Motor neuron (in vitro differentiated cells): ENCODE measurements around the gene SNPH. TPM values are rescaled to one million over a fixed set of nuclear protein-coding genes. Genes with fewer than 3 reads are reported as not detected.

Experiments
- ATAC-seq, 8 experiments: fragments of 200-7000 bp; cut with Tn5 transposase; replicated peaks in 6 of 8; 2 replicates each; pipeline ENCODE4 v1.8.0; 2021; ENCODE audit warnings: mild to moderate bottlenecking in 8 of 8, moderate library complexity in 8 of 8
- H3K27ac ChIP-seq, 2 donors: fragments of 250-450 bp; sonication (Bioruptor Pico); 2 replicates each; pipeline ENCODE4 v1.9.0; 2021; ENCODE audit warnings: antibody characterized with exemption in 2 of 2, mild to moderate bottlenecking in 2 of 2, moderate library complexity in 1 of 2
- H3K4me1 ChIP-seq, 2 donors: fragments of 250-450 bp; sonication (Bioruptor Pico); replicated peaks in 1 of 2; 2 replicates each; pipeline ENCODE4 v1.6.1; 2021; ENCODE audit warnings: antibody characterized with exemption in 2 of 2, mild to moderate bottlenecking in 2 of 2, moderate library complexity in 1 of 2
- H3K4me3 ChIP-seq, 5 donors: fragments of 250-450 bp; sonication (Bioruptor Pico); 2 replicates each; pipeline ENCODE4 v1.9.0; 2021; ENCODE audit warnings: antibody characterized with exemption in 5 of 5, mild to moderate bottlenecking in 5 of 5, moderate library complexity in 4 of 5
- WGBS, 10 experiments: fragments of 450-650 bp; shearing (Covaris generic); methylation state at CpG; one replicate each; pipeline ENCODE4 v1.0.0; 2022; 5-methylcytosine and 5-hydroxymethylcytosine counted together
- in situ Hi-C, 9 experiments: fragments of 400-800 bp; cut with MboI; loops; one replicate each; pipeline ENCODE4 v1.15.0; 2021; ENCODE audit warnings: low sequenced_read_pairs in 9 of 9, low pct_unique_long_range_greater_than_20kb in 2 of 9; ENCODE audit not compliant: unreplicated experiment in 9 of 9
- total RNA-seq, 8 experiments: library from RNA; unstranded; fragments of 300-600 nt; gene quantifications; 2 replicates each; pipeline versions ENCODE4 v1.2.3 to v1.2.4, GENCODE V29; 2022

The SNPH gene
- total RNA-seq, 8 experiments from 2014 or later, result 4.0 to 14.6 (median 7.0) TPM

DNA sequence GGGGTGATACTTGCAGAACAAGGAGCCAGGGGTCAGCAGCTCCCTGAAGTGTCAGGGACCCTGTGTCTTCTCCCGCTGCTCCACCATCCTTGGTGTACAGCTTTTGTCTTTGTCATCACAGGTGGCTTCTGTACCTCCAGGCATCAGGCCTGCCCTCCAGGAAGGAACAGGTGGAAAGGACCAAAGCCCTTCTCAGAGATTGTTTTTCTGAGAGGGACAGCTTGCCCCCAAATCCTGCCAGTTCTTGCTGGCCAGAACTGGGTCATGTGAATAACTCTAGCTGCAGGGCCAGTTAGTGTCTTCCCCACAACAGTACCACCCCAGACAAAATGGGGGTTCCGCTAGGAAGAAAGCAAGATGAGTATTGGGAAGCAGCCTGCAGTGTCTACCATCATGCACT lies 31.4 kb downstream of the SNPH start:
- 83 to 100% (median 92%) methylated on average over 1 to 2 of the region's 2 CpGs; no CpG with 5 or more reads in 5 of the 10 experiments for WGBS, 10 experiments
- Histone ChIP-seq H3K27ac (no peak overlapping the region), H3K4me1 (no peaks in the 10 kb centered on the region), H3K4me3 (no peak overlapping the region)
- no peak for ATAC-seq
- in situ Hi-C loops, result no loop called here

DNA sequence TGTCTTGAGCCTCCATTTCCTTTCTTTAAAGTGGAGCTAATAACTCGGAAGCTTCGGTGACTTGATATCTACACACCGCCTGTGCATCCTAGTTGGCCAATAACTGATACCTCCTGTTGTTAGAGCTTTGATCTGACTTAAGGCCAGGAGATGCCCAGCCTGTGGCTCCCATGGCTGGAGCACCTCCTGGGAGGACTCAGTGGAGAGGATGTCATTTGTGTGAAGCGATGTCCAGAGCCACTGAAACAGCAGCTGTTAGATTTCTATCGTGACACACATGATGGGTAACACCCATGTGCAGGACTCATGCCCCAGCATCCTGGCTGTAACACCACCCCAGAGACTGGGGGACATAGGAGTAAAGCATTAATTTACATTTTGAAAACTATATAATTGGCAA lies 32.1 kb downstream of the SNPH start:
- no peak for ATAC-seq
- Histone ChIP-seq H3K27ac (no peak overlapping the region), H3K4me1 (no peaks in the 10 kb centered on the region), H3K4me3 (no peak overlapping the region)
- WGBS, 10 experiments, result 78 to 100% (median 84%) methylated on average over 1 to 3 of the region's 5 CpGs; no CpG with 5 or more reads in 2 of the 10 experiments
- in situ Hi-C loops, result no loop called here

DNA sequence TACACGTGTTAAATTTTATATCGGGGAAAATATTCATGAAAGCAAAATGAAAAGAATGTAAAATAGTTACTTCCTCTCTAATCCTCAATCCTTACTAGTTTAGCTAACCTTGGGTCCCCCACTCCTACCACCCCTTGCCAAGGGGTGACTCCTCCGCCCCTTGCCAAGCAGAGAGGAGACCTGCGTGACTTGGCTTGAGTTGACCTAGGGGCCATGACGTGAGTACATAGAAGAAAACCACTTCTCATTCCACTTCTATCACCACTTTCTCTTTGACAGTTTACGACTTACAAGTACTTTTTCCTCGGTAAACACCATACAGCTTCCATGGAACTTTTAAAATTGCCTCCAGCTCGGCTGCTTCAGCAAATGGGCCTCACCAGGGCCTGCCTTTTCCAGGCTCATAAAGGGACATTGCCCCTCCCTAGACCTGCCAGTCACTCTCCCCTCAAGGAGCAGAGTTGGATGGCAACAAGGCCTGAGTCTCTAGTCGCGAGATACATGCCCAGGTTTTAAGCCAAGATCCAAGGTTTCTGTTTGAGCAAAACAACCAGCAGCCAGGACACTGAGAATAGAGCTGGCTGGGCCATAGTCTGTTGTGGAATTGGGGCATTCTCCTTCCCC lies 32.9 kb downstream of the SNPH start:
- Histone ChIP-seq H3K4me3 (no peak overlapping the region), H3K4me1 (no peaks in the 10 kb centered on the region), H3K27ac (no peak overlapping the region)
- no peak for ATAC-seq
- 67 to 100% (median 80%) methylated on average over 1 to 7 of the region's 10 CpGs; no CpG with 5 or more reads in 1 of the 10 experiments for WGBS, 10 experiments
- in situ Hi-C loops, result no loop called here

DNA sequence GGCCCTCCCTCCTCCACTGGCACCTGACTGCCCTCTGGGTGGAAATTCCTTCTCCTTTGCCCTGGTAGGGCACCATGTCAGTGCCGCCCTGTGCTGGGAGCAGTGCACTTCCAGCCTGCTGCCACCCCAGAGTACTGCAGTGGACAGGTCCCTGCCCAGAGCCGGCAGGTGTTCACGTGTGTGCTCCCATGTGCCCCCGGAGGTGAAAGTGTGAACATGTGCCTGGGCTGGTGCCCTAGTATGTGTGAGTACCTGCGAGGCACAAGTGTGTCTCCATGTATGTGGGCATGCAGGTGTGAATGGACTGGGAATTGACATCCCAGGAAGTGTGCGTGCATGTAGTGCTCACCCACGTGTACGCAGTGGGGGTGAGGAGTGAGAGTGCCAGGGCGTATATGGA lies 33.4 kb downstream of the SNPH start:
- ATAC-seq, result no peak
- in situ Hi-C loops, result no loop called here

DNA sequence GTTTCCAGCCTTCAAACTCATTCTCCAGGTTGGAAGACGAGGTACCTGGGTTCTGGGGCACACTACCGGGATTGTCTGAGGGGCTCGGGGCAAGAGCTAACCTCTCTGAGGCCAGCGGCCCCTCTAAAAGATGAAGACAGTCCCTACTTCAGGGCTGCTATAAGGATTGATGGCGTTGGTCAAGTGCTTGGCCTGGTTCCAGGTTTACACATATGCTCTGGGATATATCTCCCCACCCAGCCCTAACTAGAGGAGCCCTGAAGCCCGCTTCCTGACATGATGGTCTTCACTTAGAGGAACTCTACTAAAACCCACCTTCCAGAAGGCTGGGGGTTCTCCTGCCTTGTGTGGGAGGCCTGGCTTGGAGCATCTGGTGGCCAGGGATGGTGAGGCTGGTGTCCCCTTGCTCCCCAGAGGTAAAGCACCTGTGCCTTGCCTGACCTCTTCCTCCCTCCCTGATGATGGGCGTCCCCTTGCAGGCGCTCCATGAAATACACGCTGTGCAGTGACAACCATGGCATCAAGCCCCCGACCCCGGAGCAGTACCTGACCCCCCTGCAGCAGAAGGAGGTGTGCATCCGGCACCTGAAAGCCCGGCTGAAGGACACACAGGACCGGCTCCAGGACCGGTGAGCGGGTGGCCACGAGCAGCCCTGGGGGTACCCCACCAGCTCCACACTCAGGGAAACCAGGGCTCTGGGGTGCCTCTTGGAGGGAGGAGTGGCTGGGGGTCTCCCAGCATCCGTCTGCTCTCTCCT lies 34.2 kb downstream of the SNPH start:
- WGBS, 10 experiments, result 50 to 84% (median 80%) methylated on average over 1 to 7 of the region's 18 CpGs; no CpG with 5 or more reads in 7 of the 10 experiments
- Histone ChIP-seq H3K4me1 (no peaks in the 10 kb centered on the region), H3K27ac (no peak overlapping the region), H3K4me3 (no peak overlapping the region)
- in situ Hi-C loops, result loop anchor here in 2 of 9 experiments (25.0 kb wide), 1 partner anchor 162 kb away; the partner anchor contains the start of gene NSFL1C (in 2 of the 2)
- no peak for ATAC-seq

More for the DNA sequence above, 33.4 kb downstream of the SNPH start:
- H3K27ac ChIP-seq, result no peak overlapping the region
- WGBS, 10 experiments, result 0 to 100% (median 100%) methylated on average over 1 to 5 of the region's 9 CpGs; no CpG with 5 or more reads in 5 of the 10 experiments
- H3K4me1 ChIP-seq, result no peaks in the 10 kb centered on the region
- no peak overlapping the region for H3K4me3 ChIP-seq

DNA sequence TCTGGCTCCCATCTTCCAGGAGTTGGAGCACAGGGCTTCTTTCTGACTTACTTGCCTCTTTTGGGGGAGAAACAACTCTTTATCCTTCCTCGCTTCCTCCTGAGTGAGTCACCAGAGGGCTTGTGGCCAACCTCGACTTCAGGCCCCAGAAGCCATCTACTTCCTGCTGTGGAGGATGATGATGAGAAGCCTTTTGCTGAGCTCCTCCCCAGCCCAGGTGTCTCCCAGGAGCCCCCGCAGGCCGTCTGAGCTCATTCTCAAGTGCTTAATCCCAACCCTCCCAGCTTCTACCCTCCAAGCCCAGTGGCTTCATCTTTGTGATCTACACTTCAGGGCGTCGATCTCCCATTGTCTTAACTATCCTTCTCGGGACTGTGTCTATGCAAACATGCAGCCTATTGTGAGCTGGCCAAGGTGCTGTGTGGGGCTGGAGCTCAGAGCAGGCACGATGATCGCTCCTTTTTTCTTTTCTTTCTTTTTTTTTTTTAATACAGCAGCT lies 35.0 kb downstream of the SNPH start:
- in situ Hi-C loops, result loop anchor here in 2 of 9 experiments (25.0 kb wide), 1 partner anchor 161 kb away; the partner anchor contains the start of gene NSFL1C (in 2 of the 2)
- WGBS, 10 experiments, result 28 to 97% (median 50%) methylated on average over 4 to 8 of the region's 9 CpGs; no CpG with 5 or more reads in 2 of the 10 experiments
- Histone ChIP-seq H3K4me1 (no peaks in the 10 kb centered on the region), H3K4me3 (no peak overlapping the region), H3K27ac (no peak overlapping the region)
- peak in 1 of 8 experiments; percentile 61 for ATAC-seq

DNA sequence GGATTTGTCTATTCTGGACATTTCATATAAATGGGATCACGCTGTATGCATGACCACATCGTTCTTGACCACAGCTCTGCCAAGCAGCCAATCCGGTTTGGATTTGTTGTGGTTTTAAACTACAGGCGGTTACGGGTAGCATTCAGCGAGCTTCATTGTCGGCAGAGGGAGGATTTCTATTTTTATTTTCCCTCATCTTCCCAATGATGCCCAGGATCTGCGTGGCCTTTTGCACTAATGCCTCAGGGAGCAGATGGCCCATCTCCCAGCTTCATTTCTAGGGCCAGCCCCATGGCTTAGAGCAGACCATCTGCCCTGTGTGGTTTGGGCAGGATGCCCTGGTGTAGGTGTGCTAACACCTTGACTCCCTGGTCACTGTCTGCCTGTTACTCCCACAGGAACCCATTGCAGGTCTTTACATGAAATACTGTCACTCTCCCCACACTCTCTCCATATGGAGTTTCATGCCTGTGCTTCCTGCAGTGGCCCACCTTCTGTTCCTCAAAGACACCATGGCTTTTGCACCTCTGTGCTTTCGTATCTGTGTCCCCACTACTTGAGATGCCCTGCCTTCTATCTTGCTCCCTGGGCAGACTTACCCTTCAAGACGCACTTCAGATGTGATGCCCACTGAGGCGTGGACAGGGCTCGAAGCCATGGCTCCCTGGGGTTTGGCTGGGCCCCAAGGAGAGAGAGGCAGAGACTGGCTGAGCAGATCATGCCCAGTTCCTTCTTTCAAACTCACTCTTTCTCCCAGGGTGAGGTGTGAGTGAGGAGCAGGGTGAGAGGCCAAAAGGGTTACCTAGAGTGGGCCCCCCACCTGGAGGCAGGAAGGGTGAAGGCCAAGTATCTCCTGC lies 36.8 kb downstream of the SNPH start:
- H3K27ac ChIP-seq, result no peak overlapping the region
- ATAC-seq, result no peak
- H3K4me3 ChIP-seq, result no peak overlapping the region
- WGBS, 10 experiments, result 0 to 100% (median 80%) methylated on average over 1 to 5 of the region's 12 CpGs; no CpG with 5 or more reads in 4 of the 10 experiments
- in situ Hi-C loops, result loop anchor here in 2 of 9 experiments (25.0 kb wide), 1 partner anchor 159 kb away; the partner anchor contains the start of gene NSFL1C (in 2 of the 2)
- no peaks in the 10 kb centered on the region for H3K4me1 ChIP-seq

DNA sequence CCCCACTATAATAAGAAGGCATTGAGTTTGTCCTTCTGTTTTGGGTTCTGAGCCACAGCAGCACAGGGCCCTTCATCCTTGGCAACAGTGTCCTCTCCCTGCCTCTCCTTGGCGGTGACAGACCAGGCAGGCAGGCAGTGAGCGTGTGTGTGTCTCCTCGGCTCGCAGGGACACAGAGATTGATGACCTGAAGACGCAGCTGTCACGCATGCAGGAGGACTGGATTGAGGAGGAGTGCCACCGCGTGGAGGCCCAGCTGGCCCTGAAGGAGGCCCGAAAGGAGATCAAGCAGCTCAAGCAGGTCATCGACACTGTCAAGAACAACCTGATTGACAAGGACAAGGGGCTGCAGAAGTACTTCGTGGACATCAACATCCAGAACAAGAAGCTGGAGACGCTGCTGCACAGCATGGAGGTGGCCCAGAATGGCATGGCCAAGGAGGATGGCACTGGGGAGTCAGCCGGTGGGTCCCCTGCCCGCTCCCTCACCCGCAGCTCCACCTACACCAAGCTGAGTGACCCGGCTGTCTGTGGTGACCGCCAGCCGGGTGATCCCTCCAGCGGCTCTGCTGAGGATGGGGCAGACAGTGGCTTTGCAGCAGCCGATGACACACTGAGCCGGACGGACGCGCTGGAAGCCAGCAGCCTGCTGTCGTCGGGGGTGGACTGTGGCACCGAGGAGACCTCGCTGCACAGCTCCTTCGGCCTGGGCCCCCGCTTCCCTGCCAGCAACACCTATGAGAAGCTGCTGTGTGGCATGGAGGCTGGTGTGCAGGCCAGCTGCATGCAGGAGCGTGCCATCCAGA lies 38.8 kb downstream of the SNPH start:
- peak in 5 of 8 experiments; percentile 64 to 90 (median 79) for ATAC-seq
- WGBS, 10 experiments, result 20 to 100% (median 57%) methylated on average over 1 to 15 of the region's 31 CpGs; no CpG with 5 or more reads in 4 of the 10 experiments

DNA sequence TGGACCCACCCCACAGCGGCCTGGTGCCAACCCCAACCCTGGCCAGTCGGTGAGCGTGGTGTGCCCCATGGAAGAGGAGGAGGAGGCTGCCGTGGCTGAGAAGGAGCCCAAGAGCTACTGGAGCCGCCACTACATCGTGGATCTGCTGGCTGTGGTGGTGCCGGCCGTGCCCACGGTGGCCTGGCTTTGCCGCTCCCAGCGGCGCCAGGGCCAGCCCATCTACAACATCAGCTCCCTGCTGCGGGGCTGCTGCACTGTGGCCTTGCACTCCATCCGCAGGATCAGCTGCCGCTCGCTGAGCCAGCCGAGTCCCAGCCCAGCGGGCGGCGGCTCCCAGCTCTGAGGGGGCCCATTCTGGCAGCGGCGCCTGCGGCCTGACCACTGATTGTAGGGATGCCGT lies 39.6 kb downstream of the SNPH start:
- WGBS, 10 experiments, result 54 to 100% (median 80%) methylated on average over 1 to 3 of the region's 24 CpGs; no CpG with 5 or more reads in 7 of the 10 experiments
- ATAC-seq, result peak in 1 of 8 experiments; percentile 67

More for the DNA sequence above, 38.8 kb downstream of the SNPH start:
- in situ Hi-C loops, result loop anchor here in 2 of 9 experiments (25.0 kb wide), 1 partner anchor 157 kb away; the partner anchor contains the start of gene NSFL1C (in 2 of the 2)
- Histone ChIP-seq H3K4me3 (no peak overlapping the region), H3K27ac (peak overlapping the region in 1 of 2 donors; percentile 56), H3K4me1 (peaks cover 0 to 3% of the 10 kb centered on the region in 2 donors)

DNA sequence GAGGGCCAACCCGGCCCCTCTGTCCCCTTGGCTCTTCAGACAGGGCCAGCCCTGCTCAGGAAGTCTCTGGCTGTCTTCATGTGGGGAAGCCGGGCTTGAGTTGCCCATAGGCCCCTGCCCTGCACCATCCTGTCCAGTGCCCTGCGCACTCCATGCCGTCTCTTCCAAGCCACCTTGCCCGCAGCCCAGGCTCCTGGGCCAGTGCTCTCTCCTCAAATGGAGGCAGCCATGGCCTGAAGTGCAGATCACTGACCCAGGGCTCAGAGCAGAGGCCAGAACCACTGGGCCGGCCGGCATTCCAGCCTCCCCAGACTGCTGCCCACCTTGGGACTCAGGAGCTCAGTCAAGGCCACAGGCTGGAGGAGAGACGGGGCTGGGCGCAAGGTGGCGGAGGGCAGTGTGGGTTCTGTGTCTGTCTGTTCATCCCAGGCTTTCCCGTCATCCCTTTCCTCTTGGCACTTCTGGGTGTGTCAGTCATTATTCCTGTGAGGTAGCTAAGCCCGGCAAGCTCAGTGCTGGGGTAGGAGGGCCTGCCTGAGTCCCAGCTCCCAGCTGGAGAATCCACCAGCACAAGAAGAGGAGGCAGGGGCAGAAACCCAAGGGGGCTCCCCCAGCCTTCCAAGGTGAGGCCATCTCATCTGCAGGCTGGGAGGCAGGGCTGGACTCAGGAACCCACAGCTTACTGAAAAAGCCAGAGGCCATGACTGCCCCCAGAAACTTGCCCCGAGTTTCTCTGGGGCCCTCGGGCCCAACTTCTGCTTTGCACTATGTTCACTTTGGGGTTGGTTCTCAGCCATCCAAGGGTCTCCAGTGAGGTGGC lies 40.4 kb downstream of the SNPH start:
- WGBS, 10 experiments, result 40 to 100% (median 83%) methylated on average over 1 to 4 of the region's 14 CpGs; no CpG with 5 or more reads in 6 of the 10 experiments
- Histone ChIP-seq H3K27ac (no peak overlapping the region), H3K4me1 (peaks cover 0 to 3% of the 10 kb centered on the region in 2 donors)

More for the DNA sequence above, 39.6 kb downstream of the SNPH start:
- H3K4me3 ChIP-seq, result no peak overlapping the region
- in situ Hi-C loops, result loop anchor here in 2 of 9 experiments (25.0 kb wide), 1 partner anchor 157 kb away; the partner anchor contains the start of gene NSFL1C (in 2 of the 2)
- peaks cover 0 to 3% of the 10 kb centered on the region in 2 donors for H3K4me1 ChIP-seq
- no peak overlapping the region for H3K27ac ChIP-seq

DNA sequence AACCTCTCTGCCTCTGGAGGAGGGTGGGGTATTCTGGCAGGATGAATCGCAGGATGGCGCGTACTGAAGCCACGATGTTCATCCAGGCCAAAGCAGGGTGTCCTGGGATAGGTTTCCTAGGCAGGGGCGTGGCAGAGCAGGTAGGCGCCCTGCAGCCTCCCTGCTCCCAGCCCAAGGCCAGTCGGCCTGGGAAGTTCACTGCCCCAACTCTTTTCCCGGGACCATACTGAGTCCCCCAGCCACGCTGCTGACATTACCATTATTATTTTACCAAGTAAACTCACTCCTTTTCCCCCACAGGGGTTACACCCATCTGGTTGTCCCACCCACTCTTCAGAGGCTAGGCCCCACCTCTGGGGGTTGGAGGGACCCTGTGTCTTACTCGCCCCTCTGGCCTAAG lies 41.1 kb downstream of the SNPH start:
- ATAC-seq, result no peak
- Histone ChIP-seq H3K4me1 (peaks cover 0 to 3% of the 10 kb centered on the region in 2 donors), H3K4me3 (no peak overlapping the region), H3K27ac (no peak overlapping the region)
- 20 to 100% (median 83%) methylated on average over 1 to 5 of the region's 10 CpGs; no CpG with 5 or more reads in 5 of the 10 experiments for WGBS, 10 experiments
- in situ Hi-C loops, result loop anchor here in 2 of 9 experiments (25.0 kb wide), 1 partner anchor 155 kb away; the partner anchor contains the start of gene NSFL1C (in 2 of the 2)

More for the DNA sequence above, 40.4 kb downstream of the SNPH start:
- in situ Hi-C loops, result loop anchor here in 2 of 9 experiments (25.0 kb wide), 1 partner anchor 156 kb away; the partner anchor contains the start of gene NSFL1C (in 2 of the 2)
- peak in 1 of 8 experiments; percentile 37 for ATAC-seq
- H3K4me3 ChIP-seq, result no peak overlapping the region
